GM19324 (cell line): ENCODE results near the gene KNOP1.

Experiments
- ATAC-seq: cut with Tn5 transposase; IDR thresholded peaks from one replicate; pipeline ENCODE4 v1.9.1; 2021; ENCODE audit warnings: mild to moderate bottlenecking, moderate library complexity; ENCODE audit not compliant: unreplicated experiment, low FRiP score

KNOP1 gene

DNA sequence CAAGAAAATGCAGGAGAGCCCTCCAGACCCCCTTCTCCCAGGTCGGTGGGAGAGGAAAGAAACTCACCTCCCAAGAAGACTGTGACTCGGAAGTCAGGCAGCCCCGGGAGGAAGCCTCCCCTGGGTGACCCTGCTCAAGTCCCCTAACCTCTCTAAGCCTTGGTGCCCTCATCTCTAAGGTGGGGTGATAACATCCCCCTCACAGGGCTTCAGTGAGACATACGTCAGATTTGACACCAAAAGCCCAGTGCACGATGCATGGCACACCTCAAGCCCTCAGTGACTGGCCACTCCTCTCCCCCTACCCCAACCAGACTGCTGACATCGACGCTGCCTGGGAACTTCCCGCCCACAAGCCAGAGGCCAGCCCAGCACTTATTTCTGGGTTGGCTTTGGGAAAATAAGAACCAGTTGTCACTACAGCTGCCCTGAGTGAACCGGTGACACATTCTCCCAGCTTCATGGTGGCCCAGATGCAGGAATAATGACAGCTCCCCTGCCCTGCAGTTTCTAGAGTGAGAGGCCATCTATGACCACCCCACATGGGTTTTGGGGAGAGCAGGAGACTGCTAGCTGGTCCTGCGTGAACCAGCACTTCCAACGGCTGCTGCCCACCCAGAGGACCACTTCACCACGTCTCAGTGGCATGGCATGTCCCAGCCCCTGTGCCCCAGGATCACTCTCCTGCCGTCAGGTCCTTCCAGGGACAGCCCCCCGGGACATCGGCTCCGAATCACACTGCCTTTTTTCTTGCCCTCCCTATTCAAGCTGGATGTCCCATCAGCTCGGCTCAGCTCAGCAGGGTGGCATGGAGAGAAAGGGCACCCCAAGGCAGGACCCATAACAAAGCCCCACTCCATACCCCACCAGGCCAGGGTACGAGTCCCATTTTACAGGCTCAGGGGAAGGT lies 9.5 kb downstream of the KNOP1 start:
- ATAC-seq, result no peak

DNA sequence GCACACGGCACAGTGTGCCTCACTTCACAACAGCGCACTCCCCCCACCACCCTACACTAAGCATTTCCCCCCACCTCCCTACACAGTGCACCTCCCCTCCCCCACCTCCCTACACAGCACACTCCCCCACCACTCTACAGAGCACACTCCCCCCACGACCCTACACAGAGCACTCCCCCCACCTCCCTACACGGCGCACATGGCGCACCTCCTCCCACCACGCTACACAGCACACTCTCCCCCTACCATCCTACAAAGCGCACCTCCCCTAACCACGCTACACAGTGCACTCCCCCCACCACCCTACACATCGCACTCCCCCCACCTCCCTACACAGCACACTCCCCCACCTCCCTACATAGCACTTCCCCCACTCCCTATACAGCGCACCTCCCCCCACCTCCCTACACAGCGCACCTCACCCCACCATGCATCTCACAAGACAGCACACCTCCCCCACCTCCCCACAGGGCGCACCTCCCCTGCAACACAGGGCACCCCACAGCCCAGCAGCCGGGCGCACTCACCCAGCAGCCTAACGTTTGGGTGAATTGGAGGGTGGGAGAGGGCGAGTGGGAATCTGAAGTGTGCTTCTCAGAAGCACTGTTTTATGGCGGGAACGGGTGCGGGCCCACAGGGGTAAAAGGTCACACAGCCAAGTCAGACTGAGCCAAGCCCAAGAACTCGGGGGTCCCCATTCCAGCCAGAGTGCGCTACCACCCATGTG lies 10.3 kb downstream of the KNOP1 start:
- ATAC-seq, result no peak

DNA sequence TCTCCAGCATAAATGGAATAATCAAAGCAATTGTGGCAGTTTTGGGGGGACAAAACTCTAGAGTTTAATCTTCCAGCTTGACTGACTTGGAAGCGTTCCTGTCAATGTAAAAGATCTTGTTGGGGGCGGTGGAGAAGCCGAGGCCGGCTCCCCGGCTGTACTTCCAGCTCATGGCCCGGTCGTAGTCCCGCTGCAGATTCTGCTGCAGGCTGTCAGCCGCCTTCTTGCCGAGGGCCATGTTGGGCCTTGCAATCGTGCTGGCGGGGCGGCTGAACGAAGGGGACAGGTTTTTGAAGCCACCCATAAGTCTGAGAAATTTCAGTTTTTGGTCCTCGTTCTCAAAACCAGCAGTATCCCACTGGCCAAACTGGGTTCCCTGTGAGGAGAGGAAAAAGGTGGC lies 11.2 kb downstream of the KNOP1 start:
- no peak for ATAC-seq

DNA sequence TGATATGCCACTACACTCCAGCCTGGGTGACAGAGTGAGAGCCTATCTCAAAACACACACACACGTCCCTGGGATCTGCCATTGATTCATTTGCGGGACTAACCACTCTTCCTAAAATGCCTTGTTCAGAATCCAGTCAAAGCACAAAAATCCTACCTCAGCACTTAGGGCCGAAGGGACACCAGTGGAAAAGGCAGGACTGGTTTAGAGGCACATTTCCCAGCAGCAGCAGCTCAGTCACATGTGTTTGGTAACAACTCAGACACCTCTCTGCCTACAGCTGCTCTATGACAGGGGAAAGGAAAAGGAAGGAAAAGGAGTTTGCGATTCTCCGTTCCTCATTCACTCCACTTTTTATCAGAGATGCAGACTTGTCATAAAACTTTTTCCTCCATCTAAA lies 12.2 kb downstream of the KNOP1 start:
- ATAC-seq, result no peak

DNA sequence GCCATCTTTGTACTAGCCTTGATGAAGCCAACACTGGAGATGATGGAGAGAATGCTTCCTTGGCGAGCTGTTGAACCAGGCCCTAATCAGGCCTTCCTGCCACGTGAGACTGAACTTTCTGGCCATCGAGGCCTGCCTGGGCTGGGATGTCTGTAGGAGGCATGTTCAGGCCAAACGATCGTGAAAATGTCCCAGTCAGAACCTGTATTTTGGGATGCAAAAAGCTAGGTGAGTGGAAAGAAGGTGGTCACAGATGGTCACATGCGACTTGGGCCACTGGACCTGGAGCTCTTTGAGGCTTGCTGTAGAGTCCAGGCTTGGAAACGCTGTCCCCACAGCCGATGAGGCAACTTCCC lies 12.9 kb downstream of the KNOP1 start:
- no peak for ATAC-seq

DNA sequence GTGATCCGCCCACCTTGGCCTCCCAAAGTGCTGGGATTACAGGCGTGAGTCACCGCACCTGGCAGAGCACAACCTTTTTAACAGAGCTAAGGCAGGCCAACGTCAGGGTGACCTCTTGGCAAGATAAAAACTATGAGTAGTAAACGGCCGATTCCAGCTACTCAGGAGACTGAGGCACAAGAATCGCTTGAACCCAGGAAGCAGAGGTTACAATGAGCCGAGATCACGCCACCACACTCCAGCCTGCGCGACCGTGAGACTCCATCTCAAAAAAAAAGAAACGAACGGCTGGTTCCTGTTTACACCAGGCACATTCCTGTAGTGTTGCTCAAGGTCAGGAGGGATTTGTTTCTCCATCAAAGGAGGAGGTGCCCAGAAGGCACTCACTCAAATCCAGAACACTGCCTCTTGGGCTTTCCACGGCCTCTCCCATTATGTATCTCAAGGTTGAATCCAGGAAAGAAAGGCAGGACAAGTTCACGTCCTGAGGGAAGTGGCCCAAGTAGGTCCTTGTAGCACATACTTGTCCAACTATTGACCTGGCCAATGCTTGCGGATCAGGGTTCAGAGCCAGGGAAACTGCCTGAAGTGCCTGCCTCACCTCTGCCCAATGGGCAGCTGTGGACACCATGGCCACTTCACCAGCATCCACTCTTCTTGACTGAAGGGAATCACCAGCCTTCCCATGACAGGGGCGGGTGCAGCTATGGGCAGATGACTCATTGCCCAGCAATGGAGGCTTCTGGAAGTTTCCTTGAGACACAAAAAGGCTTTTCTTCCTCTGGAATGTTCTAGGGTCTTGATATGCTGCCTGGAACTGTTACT lies 13.5 kb downstream of the KNOP1 start:
- ATAC-seq, result no peak

DNA sequence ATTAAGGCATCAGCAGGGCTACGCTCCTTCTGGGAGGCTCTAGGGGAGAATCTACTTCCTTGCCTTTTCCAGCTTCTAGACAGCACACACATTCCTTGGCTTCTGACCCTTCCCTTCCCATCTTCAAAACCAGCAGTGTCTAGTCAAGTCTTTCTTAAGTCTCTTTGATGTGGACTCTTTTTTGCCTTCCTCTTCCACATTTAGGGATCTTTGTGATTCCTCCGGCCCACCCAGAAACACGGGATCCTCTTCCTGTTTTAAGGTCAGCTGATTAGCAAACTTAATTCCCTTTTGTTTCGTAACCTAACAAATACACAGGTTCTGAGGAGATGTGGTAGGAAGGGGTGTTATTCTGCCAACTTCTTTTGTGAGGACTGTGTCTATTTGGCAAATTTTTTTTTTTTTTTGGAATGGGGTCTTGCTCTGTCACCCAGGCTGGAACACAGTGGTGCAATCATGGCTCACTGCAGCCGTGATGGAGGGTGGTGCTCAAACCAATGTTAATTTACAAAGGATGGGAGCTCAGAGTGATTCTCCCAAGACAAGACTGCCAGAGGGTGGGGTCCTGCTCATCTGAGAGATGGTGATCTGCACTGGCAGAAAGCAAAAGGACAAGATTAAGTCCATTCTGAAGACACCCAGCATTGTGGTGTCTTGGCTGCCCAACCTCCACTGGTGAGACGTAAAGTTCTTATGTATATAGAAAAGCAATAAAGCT lies 14.7 kb downstream of the KNOP1 start:
- no peak for ATAC-seq

DNA sequence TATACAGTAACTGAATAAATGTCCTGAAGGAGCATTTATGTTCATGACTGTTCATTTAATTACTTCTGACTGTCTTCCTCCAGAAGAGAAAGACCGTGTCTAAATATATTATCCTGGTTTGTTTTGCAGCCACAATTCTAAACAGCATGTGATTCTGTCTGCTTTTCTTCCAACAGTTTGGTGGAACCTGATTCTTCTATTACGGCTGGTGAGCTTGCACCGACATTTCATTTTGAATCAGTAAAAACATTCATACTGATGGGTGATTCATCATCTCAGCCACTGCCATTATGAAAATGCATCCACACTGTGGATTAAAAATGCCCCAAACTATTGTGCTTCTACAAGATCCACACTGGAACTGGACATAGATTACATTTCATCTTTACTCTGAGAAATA lies 16.9 kb downstream of the KNOP1 start:
- no peak for ATAC-seq

DNA sequence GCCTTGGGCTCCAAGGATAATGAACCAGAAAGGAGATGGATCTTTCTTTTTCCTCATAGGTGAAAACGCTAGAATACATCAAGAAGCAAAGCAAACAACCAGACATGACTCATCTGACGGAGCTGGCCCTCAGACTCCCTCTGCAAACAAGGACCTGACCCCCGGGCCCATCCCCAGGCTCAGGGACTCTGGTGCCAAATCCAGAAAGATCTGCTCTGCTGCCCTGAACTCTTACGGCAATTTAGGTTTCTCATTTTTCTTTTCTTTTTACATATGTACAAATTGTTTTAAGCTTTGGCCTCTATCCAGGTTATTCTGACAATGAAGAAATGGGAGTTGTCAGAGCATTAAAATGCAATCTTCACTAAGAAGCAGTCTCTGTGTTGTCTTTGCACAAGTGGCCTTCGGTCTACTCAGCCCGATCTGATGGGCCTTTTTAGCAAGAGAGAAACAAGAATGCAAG lies 17.7 kb downstream of the KNOP1 start:
- no peak for ATAC-seq

DNA sequence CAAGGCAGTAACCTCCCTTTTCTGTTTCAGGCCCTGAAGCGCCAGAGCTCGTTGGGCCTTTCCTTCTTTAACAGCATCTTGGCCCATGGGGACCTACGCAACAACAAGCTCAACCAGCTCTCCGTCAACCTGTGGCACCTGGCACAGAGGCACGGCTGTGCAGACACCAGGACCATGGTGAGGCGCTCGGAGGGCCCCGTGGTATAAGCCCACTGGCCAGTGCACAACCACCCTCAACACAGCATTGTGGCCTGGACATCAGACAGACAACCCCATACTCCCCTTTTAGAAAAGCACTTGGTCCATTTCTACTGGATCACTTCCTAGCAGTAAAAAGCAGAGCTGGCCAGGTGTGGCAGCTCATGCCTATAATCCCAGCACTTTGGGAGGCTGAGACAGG lies 18.6 kb downstream of the KNOP1 start:
- no peak for ATAC-seq

DNA sequence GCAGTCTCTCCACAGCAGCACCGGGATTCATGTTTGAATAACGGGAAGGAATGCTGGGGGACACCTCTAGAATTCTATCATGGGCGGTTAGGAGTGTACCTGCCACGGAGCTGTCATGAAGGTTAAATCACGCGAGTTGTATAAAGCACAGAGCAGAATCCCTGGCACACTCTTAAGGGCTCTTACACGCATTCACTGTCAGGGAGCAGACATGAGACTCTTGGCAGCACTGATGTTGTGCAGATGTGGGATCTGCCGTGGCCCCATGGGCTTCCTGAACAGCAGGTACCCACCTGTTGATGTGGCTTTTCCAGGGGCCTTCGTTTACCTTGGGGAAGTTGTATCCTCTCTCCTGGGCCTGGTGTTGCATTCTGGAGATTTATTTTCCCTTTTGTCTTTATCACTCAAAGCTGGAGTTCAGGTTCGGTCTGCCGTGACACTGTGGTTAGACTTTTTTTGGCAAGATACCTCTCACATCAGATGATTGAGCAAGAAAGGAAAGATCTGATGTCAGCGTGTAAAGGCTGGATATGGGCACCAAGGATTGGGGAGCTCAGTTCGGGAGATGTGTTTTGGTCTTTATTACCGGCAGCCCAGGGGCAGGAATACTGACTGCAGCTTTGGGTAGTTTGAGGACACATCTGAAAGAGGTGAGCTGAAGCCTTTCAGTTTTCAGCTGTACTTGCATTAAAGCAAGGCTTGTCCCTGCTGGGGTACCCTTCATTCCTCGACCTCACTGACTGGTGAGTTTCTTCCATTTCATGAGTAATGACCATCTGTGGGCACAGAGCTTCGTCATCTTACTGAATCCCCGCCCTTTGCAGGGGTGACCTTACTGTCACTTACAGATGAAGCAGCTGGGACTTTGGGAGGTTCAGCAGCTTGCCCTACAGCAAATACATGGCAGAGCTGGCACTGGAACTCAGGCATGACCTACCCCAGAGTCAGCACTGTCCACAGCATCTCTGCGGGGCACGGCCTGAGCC lies 19.3 kb downstream of the KNOP1 start:
- no peak for ATAC-seq

DNA sequence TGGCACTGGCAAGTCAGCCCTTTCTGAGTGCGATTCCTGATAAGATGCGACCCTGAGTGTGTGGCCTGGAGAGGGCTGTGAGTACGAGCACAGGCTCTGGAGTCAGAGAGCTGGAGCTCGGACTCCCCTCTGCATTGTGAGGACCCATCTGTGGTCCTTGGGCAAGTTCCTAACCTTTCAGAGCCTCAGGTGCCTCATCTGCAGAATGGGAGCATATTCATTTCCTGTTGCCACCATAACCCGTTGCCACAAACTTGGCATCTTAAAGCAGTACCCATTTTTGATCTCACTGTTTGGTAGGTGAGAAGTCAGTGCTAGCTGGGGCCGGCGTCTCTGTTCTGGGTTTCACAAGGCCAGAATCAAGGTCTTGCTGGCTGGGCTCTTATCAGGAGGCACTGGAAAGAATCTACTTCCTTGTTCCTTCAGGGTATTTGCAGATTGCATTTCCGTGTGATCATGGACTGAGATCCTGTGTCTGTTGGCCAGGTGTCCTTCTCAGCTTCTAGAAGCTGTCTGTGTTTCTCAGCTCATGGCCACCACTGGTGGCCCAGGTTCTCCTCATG lies 20.2 kb downstream of the KNOP1 start:
- ATAC-seq, result no peak

DNA sequence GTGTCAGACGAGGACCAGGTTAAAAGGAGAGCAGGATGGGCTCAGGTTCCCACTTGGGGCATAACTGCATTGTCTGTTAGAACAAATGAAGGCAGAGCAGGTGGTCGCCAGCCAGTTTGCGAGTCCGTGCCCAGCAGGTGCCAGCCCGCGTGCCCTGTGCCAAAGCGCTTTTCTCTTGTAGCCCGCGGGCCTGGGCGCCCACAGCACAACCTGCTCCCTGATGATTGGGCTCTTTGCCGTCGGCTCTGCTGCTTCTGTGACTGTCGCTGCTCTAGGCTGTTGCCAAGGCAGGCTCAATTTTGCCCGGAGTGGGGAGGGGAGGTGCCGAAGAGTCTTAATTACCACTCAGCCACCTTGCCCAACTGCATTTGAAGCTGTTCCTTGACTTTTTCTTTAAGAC lies 21.1 kb downstream of the KNOP1 start:
- no peak for ATAC-seq

DNA sequence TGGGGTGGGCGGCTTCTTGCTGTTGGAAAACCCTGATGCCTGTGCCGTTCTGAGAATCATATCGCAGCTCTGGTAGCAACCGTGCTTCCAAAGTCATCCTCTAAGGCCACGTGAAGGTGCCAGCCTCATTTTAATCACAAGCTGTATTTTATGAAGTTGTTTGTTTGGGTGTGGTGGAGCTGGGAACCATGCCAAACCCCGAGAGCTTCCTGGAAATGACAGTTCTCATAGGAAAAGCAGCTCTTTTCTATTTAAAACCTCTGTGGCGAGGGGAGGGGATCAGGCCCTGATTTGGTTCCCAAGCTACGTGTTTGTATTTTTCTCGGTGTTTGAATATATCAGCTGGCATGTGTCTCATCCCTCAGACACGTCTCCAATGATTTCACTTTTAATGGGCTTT lies 21.7 kb downstream of the KNOP1 start:
- no peak for ATAC-seq

DNA sequence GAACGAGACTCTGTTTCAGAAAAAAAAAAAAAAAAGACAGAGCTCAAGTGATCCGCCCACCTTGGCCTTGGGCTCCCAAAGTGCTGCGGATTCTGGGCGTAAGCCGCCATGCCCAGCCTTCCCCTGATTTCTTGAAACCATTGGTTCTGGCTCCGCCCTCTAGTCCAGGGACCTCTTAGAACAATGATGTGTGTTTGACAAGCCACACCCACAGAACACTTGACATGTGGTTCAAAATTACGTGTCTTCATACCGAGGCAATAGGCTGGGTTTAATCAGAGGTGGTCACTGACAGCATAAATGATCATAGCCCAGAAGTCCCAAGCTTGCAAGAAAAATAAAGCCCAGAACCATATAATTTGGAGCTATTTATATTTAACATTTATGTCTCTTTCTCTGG lies 23.0 kb downstream of the KNOP1 start:
- no peak for ATAC-seq

DNA sequence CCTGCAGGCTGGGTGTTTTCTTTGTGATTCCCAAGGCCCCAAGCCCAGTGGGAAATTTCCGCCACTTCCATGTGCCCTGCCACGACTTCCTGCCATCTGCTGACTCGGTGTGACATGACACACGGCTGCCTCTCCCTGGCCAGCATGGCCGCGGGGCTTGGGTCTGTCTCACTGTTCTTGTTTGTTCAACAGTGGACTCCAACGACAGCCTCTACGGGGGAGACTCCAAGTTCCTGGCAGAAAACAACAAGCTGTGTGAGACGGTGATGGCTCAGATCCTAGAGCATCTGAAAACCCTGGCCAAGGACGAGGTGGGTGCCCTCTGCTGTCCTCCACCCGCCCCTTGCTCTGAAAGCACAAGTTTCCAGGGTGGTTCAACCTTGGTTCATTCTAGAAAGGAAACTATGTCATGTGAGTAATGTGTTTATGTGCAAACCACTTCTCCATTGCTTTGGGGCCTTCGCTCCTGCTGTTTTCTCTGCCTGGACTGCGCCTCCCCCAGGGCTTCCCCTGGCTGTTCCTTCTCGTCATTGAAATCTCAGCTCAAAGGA lies 26.8 kb downstream of the KNOP1 start:
- no peak for ATAC-seq

DNA sequence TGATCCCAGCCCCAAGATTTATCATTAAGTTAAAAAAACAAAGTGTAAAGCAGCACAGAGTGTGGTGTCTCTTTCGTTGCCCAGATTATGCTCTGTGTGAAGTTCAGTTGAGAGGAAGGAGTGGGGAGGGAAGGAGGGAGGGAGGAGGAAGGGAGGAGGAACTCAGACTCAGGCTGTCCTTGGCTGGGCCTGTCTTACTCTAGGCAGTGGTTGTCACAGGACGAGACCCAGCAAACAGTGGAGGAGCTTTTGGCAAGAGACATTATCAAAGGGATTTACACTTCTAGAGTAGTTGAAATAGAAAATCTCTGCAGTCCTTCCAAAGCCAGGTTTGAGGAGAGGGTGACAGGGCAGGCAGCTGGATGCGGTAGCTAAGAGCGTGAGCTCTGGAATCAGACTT lies 27.8 kb downstream of the KNOP1 start:
- no peak for ATAC-seq

DNA sequence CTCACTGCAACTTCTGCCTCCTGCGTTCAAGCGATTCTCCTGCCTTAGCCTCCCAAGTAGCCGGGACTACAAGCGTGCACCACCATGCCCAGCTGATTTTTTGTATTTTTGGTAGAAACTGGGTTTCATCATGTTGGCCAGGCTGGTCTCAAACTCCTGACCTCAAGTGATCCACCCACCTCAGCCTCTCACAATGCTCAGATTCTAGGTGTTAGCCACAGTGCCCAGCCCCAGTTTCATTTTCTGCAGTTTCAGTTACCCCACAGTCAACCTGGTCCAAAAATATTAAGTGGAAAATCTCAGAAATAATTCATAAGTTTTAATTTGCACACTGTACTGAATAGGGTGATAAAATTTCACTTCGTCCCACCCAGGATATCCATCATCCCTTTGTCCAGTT lies 28.7 kb downstream of the KNOP1 start:
- ATAC-seq, result no peak
